Measurements from ENCODE around the gene COPZ2. TPM values are rescaled to one million over a fixed set of nuclear protein-coding genes. Genes with fewer than 3 reads are reported as not detected.

COPZ2 gene
- total RNA-seq, 4 donors from 2014 or later, result 0.91 to 14.5 (median 5.7) TPM

GRCh38 chr17:48052956-48053757 lies 15.6 kb upstream of the COPZ2 start:
- no peak for DNase-seq
- TF ChIP-seq CTCF (IDR thresholded peaks at IDR 0.05) (no peak), POLR2A (IDR thresholded peaks at IDR 0.05) (no peak)
- WGBS, 2 donors, result 0 to 14% methylated on average over 1 to 2 of the region's 5 CpGs
- no peaks in the 10 kb centered on the region for H3K27me3 ChIP-seq
- H3K4me3 ChIP-seq, result peak overlapping the region in 3 of 4 donors; percentile 34 to 93 (median 77)
- peak overlapping the region; percentile 97 to 100 (median 98) for H3K27ac ChIP-seq
- H3K9me3 ChIP-seq, result no peaks in the 10 kb centered on the region
- peaks cover 17 to 73% (median 21%) of the 10 kb centered on the region in 3 donors for H3K36me3 ChIP-seq
- peaks cover 58 to 82% (median 66%) of the 10 kb centered on the region in 3 donors for H3K4me1 ChIP-seq
- intact Hi-C loops (cut with DNase I), result no loop called here

GRCh38 chr17:48051706-48052486 lies 14.3 kb upstream of the COPZ2 start:
- intact Hi-C loops (cut with DNase I), result no loop called here
- H3K27ac ChIP-seq, result peak overlapping the region; percentile 97 to 100 (median 98)
- H3K9me3 ChIP-seq, result no peaks in the 10 kb centered on the region
- H3K27me3 ChIP-seq, result no peaks in the 10 kb centered on the region
- H3K36me3 ChIP-seq, result peaks cover 7 to 61% (median 9%) of the 10 kb centered on the region in 3 donors
- 0 to 38% methylated on average over 4 of the region's 5 CpGs for WGBS, 2 donors
- TF ChIP-seq CTCF (IDR thresholded peaks at IDR 0.05) (peak in 1 of 6 experiments; percentile 25), POLR2A (IDR thresholded peaks at IDR 0.05) (no peak)
- H3K4me1 ChIP-seq, result peaks cover 61 to 83% (median 69%) of the 10 kb centered on the region in 3 donors
- no peak for DNase-seq
- H3K4me3 ChIP-seq, result peak overlapping the region in 3 of 4 donors; percentile 77 to 94 (median 93)

- H3K4me1 ChIP-seq, result peaks cover 67 to 83% (median 75%) of the 10 kb centered on the region in 3 donors
- TF ChIP-seq CTCF (IDR thresholded peaks at IDR 0.05) (no peak), POLR2A (IDR thresholded peaks at IDR 0.05) (no peak)
- DNase-seq, result no peak
- H3K9me3 ChIP-seq, result no peaks in the 10 kb centered on the region
- peaks cover 1 to 55% (median 3%) of the 10 kb centered on the region in 3 donors for H3K36me3 ChIP-seq
- H3K4me3 ChIP-seq, result peak overlapping the region; percentile 4 to 94 (median 85)
- H3K27me3 ChIP-seq, result no peaks in the 10 kb centered on the region
- 16% methylated on average over 3 of the region's 10 CpGs; no CpG with 5 or more reads in 1 of the 2 donors for WGBS, 2 donors
- H3K27ac ChIP-seq, result peak overlapping the region; percentile 97 to 100 (median 98)
- intact Hi-C loops (cut with DNase I), result no loop called here
These were observed 13.7 kb upstream of the COPZ2 start for GRCh38 chr17:48051283-48051682.

GRCh38 chr17:48048384-48049126 lies 11.0 kb upstream of the COPZ2 start:
- H3K9me3 ChIP-seq, result no peaks in the 10 kb centered on the region
- intact Hi-C loops (cut with DNase I), result no loop called here
- 0 to 2% methylated on average over 26 to 40 of the region's 53 CpGs for WGBS, 2 donors
- DNase-seq, result peak; percentile 57
- H3K4me1 ChIP-seq, result peaks cover 59 to 74% (median 63%) of the 10 kb centered on the region in 3 donors
- peaks cover 0 to 30% (median 0%) of the 10 kb centered on the region in 3 donors for H3K36me3 ChIP-seq
- no peaks in the 10 kb centered on the region for H3K27me3 ChIP-seq
- peak overlapping the region; percentile 97 to 100 (median 98) for H3K27ac ChIP-seq
- H3K4me3 ChIP-seq, result peak overlapping the region; percentile 72 to 94 (median 85)
- no peak for TF ChIP-seq CTCF (IDR thresholded peaks at IDR 0.05)
- TF ChIP-seq POLR2A (IDR thresholded peaks at IDR 0.05), result peak in 2 of 4 donors; percentile 56 to 67
